Spinal cord (tissue), 10 donors: ENCODE measurements around the gene EFHC2. TPM values are rescaled to one million over a fixed set of nuclear protein-coding genes. Genes with fewer than 3 reads are reported as not detected.
"Not testable (repeated sequence)": the region's sequence is repeated elsewhere in the genome, so short reads cannot be mapped to it uniquely, and the experiment has no call there.

Source experiments
- DNase-seq, 6 donors: peaks; one replicate each; pipeline versions ENCODE4 v3.0.0 to v3.0.0-alpha.2; 2013 to 2015; ENCODE audit warnings: low spot score in 6 of 6, low read depth in 4 of 6
- H3K27ac ChIP-seq: one replicate; pipeline ENCODE4 v1.5.1; 2013; ENCODE audit warnings: low read depth, low read length, control low read depth
- H3K27me3 ChIP-seq: one replicate; pipeline ENCODE4 v1.6.1; 2013; ENCODE audit warnings: low read length; ENCODE audit not compliant: control insufficient read depth, insufficient read depth
- H3K36me3 ChIP-seq: one replicate; pipeline ENCODE4 v1.6.1; 2013; ENCODE audit warnings: low read length; ENCODE audit not compliant: control insufficient read depth, insufficient read depth
- H3K4me1 ChIP-seq: one replicate; pipeline ENCODE4 v1.6.1; 2013; ENCODE audit warnings: low read length; ENCODE audit not compliant: control insufficient read depth, insufficient read depth
- H3K4me3 ChIP-seq: one replicate; pipeline ENCODE4 v1.5.1; 2013; ENCODE audit warnings: low read depth, low read length, control low read depth
- H3K9me3 ChIP-seq: one replicate; pipeline ENCODE4 v1.6.1; 2013; ENCODE audit warnings: low read length; ENCODE audit not compliant: control insufficient read depth, insufficient read depth
- whole genome bisulfite sequencing: methylation state at CpG from one replicate; pipeline ENCODE4 v1.1.5; 2013; ENCODE audit warnings: missing lambda C conversion rate; ENCODE audit not compliant: insufficient coverage; 5-methylcytosine and 5-hydroxymethylcytosine counted together
- polyA plus RNA-seq, 2 donors: library from polyadenylated mRNA; unstranded; fragments of 120-200 nt; gene quantifications; one replicate each; pipeline ENCODE4 v1.2.1, GENCODE V29; 2013; ENCODE audit not compliant: insufficient read length in 2 of 2
- total RNA-seq, 2 donors: library from RNA; depleted of rRNA in 1 of 2; stranded (reverse); fragments of 120-200 nt in 1 of 2; fragments of >200 nt in 1 of 2; gene quantifications; one replicate each; pipeline versions ENCODE4 v1.2.3 to v1.2.4, GENCODE V29; 2013 to 2014
- donor health status: healthy.

The EFHC2 gene
- total and polyA plus RNA-seq, 4 donors = 3.7 to 8.0 (median 5.1) TPM

GRCh38 chrX:44227991-44228390 lies 115.5 kb downstream of the EFHC2 start:
- no peaks in the 10 kb centered on the region for H3K36me3 ChIP-seq
- no peak for DNase-seq
- H3K9me3 ChIP-seq = no peaks in the 10 kb centered on the region
- H3K27me3 ChIP-seq = peaks cover 10% of the 10 kb centered on the region
- H3K4me1 ChIP-seq = no peaks in the 10 kb centered on the region
- WGBS = 50% methylated on average over 3 of the region's 5 CpGs
- H3K4me3 ChIP-seq = no peak overlapping the region
- no peak overlapping the region for H3K27ac ChIP-seq

- Histone ChIP-seq H3K27ac (no peak overlapping the region), H3K4me3 (no peak overlapping the region), H3K9me3 (no peaks in the 10 kb centered on the region), H3K27me3 (peaks cover 8% of the 10 kb centered on the region), H3K4me1 (no peaks in the 10 kb centered on the region), H3K36me3 (no peaks in the 10 kb centered on the region)
- DNase-seq = peak in 1 of 6 donors; percentile 5
- WGBS = 75% methylated on average over 1 of the region's 3 CpGs
These were observed 117.8 kb downstream of the EFHC2 start for GRCh38 chrX:44225667-44226066.

- WGBS = no CpG with 5 or more reads among the region's 2 CpGs
- no peak overlapping the region for H3K4me3 ChIP-seq
- DNase-seq = no peak
- H3K36me3 ChIP-seq = no peaks in the 10 kb centered on the region
- H3K9me3 ChIP-seq = no peaks in the 10 kb centered on the region
- peaks cover 8% of the 10 kb centered on the region for H3K27me3 ChIP-seq
- no peaks in the 10 kb centered on the region for H3K4me1 ChIP-seq
- H3K27ac ChIP-seq = no peak overlapping the region
These were observed 118.7 kb downstream of the EFHC2 start for GRCh38 chrX:44224760-44225159.

GRCh38 chrX:44223150-44223549 lies 120.3 kb downstream of the EFHC2 start:
- Histone ChIP-seq H3K4me3 (no peak overlapping the region), H3K36me3 (no peaks in the 10 kb centered on the region), H3K9me3 (no peaks in the 10 kb centered on the region), H3K27me3 (peaks cover 8% of the 10 kb centered on the region), H3K4me1 (no peaks in the 10 kb centered on the region), H3K27ac (no peak overlapping the region)
- DNase-seq = no peak
- WGBS = 57% methylated on average over 2 of the region's 2 CpGs

- peaks cover 10% of the 10 kb centered on the region for H3K27me3 ChIP-seq
- no peaks in the 10 kb centered on the region for H3K4me1 ChIP-seq
- whole genome bisulfite sequencing = no CpG with 5 or more reads among the region's 3 CpGs
These were observed 125.0 kb downstream of the EFHC2 start for GRCh38 chrX:44218465-44218864.

GRCh38 chrX:44216171-44216570 lies 127.3 kb downstream of the EFHC2 start:
- peaks cover 11% of the 10 kb centered on the region for H3K27me3 ChIP-seq
- no peak overlapping the region for H3K4me3 ChIP-seq
- 50% methylated on average over 1 of the region's 3 CpGs for WGBS
- no peak for DNase-seq
- H3K27ac ChIP-seq = no peak overlapping the region
- no peaks in the 10 kb centered on the region for H3K9me3 ChIP-seq
- no peaks in the 10 kb centered on the region for H3K36me3 ChIP-seq
- H3K4me1 ChIP-seq = no peaks in the 10 kb centered on the region

More at GRCh38 chrX:44218465-44218864, 125.0 kb downstream of the EFHC2 start:
- Histone ChIP-seq H3K27ac (no peak overlapping the region), H3K36me3 (no peaks in the 10 kb centered on the region), H3K9me3 (no peaks in the 10 kb centered on the region), H3K4me3 (no peak overlapping the region)
- DNase-seq = no peak

GRCh38 chrX:44203791-44204190 lies 139.7 kb downstream of the EFHC2 start:
- no peak for DNase-seq
- H3K4me3 ChIP-seq = no peak overlapping the region
- H3K4me1 ChIP-seq = no peaks in the 10 kb centered on the region
- no peak overlapping the region for H3K27ac ChIP-seq
- no peaks in the 10 kb centered on the region for H3K36me3 ChIP-seq
- H3K27me3 ChIP-seq = peaks cover 5% of the 10 kb centered on the region
- WGBS = 42% methylated on average over 1 of the region's 1 CpG
- H3K9me3 ChIP-seq = peaks cover 1% of the 10 kb centered on the region

GRCh38 chrX:44202596-44202995 lies 140.9 kb downstream of the EFHC2 start:
- no peaks in the 10 kb centered on the region for H3K36me3 ChIP-seq
- H3K9me3 ChIP-seq = no peaks in the 10 kb centered on the region
- 50% methylated on average over 1 of the region's 2 CpGs for WGBS
- DNase-seq = no peak
- H3K27ac ChIP-seq = no peak overlapping the region
- H3K27me3 ChIP-seq = peaks cover 7% of the 10 kb centered on the region
- no peaks in the 10 kb centered on the region for H3K4me1 ChIP-seq
- H3K4me3 ChIP-seq = no peak overlapping the region

GRCh38 chrX:44189116-44189515 lies 154.4 kb downstream of the EFHC2 start:
- H3K36me3 ChIP-seq = no peaks in the 10 kb centered on the region
- no peak overlapping the region for H3K27ac ChIP-seq
- no peaks in the 10 kb centered on the region for H3K9me3 ChIP-seq
- no peaks in the 10 kb centered on the region for H3K4me1 ChIP-seq
- no peak overlapping the region for H3K4me3 ChIP-seq
- H3K27me3 ChIP-seq = peaks cover 6% of the 10 kb centered on the region
- no peak for DNase-seq
- 79% methylated on average over 2 of the region's 2 CpGs for WGBS

GRCh38 chrX:44187915-44188314 lies 155.6 kb downstream of the EFHC2 start:
- not testable (repeated sequence) for DNase-seq, H3K4me1 ChIP-seq, H3K36me3 ChIP-seq, H3K27ac ChIP-seq, H3K4me3 ChIP-seq, H3K27me3 ChIP-seq, H3K9me3 ChIP-seq
- no CpG with 5 or more reads among the region's 5 CpGs for WGBS
